ENCODE measurements around the gene TAOK1. TPM values are rescaled to one million over a fixed set of nuclear protein-coding genes. Genes with fewer than 3 reads are reported as not detected.

TAOK1 gene
- total RNA-seq, 1 donor from 2014 or later = 100 TPM

GRCh38 chr17:29378500-29378899, 11.7 kb upstream of the TAOK1 start:
- no peak overlapping the region for H3K4me3 Mint-ChIP-seq (ENCODE audit: unreplicated experiment)
- Histone ChIP-seq H3K9ac (ENCODE audit: low read length) (no peak overlapping the region), H4K20me1 (ENCODE audit: insufficient read depth, low read length) (no peaks in the 10 kb centered on the region), H3K27ac (ENCODE audit: low read depth, low read length) (no peak overlapping the region), H3K4me2 (ENCODE audit: low read length) (no peak overlapping the region), H3K79me2 (ENCODE audit: insufficient read depth, low read length) (no peaks in the 10 kb centered on the region), H3K36me3 (ENCODE audit: insufficient read depth, low read length) (no peaks in the 10 kb centered on the region), H3K27me3 (ENCODE audit: insufficient read depth, low read length) (no peaks in the 10 kb centered on the region), H3K4me3 (ENCODE audit: insufficient read depth, low read depth, low read length) (no peak overlapping the region), H2AFZ (ENCODE audit: low read depth, low read length) (no peak overlapping the region), H3K9me3 (ENCODE audit: insufficient read depth, low read depth, low read length) (no peaks in the 10 kb centered on the region), H3K4me1 (ENCODE audit: insufficient read depth, low read length) (peaks cover 9% of the 10 kb centered on the region)
- DNase-seq (ENCODE audit: low read depth) = no peak
- no peaks in the 10 kb centered on the region for H3K9me3 Mint-ChIP-seq (ENCODE audit: unreplicated experiment)
- peaks cover 1% of the 10 kb centered on the region for H3K27me3 Mint-ChIP-seq (ENCODE audit: low read depth, unreplicated experiment)
- no peak for TF ChIP-seq EZH2 (IDR thresholded peaks at IDR 0.05; ENCODE audit: insufficient read depth, low read length)
- TF ChIP-seq CTCF (IDR thresholded peaks at IDR 0.05; ENCODE audit: insufficient read depth, low read depth, low read length) = no peak
- no peaks in the 10 kb centered on the region for H3K36me3 Mint-ChIP-seq (ENCODE audit: low read depth, unreplicated experiment)
- FAIRE-seq = no peak
- H3K4me1 Mint-ChIP-seq (ENCODE audit: low read depth, unreplicated experiment) = peaks cover 18% of the 10 kb centered on the region
- no peak overlapping the region for H3K27ac Mint-ChIP-seq (ENCODE audit: unreplicated experiment)

GRCh38 chr17:29379084-29379991, 10.8 kb upstream of the TAOK1 start:
- no peaks in the 10 kb centered on the region for H3K79me2 ChIP-seq (ENCODE audit: insufficient read depth, low read length)
- H3K4me3 Mint-ChIP-seq (ENCODE audit: unreplicated experiment) = no peak overlapping the region
- TF ChIP-seq CTCF (IDR thresholded peaks at IDR 0.05; ENCODE audit: insufficient read depth, low read depth, low read length) = no peak
- TF ChIP-seq EZH2 (IDR thresholded peaks at IDR 0.05; ENCODE audit: insufficient read depth, low read length) = no peak
- peaks cover 18% of the 10 kb centered on the region for H3K4me1 Mint-ChIP-seq (ENCODE audit: low read depth, unreplicated experiment)
- H3K9ac ChIP-seq (ENCODE audit: low read length) = no peak overlapping the region
- no peak overlapping the region for H3K27ac Mint-ChIP-seq (ENCODE audit: unreplicated experiment)
- H3K36me3 ChIP-seq (ENCODE audit: insufficient read depth, low read length) = no peaks in the 10 kb centered on the region
- peaks cover 9% of the 10 kb centered on the region for H3K4me1 ChIP-seq (ENCODE audit: insufficient read depth, low read length)
- no peak overlapping the region for H2AFZ ChIP-seq (ENCODE audit: low read depth, low read length)
- H3K9me3 ChIP-seq (ENCODE audit: insufficient read depth, low read depth, low read length) = no peaks in the 10 kb centered on the region
- no peaks in the 10 kb centered on the region for H3K36me3 Mint-ChIP-seq (ENCODE audit: low read depth, unreplicated experiment)
- no peak overlapping the region for H3K4me3 ChIP-seq (ENCODE audit: insufficient read depth, low read depth, low read length)
- peaks cover 1% of the 10 kb centered on the region for H3K27me3 Mint-ChIP-seq (ENCODE audit: low read depth, unreplicated experiment)
- no peak for FAIRE-seq
- peak overlapping the region; percentile 9 for H3K4me2 ChIP-seq (ENCODE audit: low read length)
- H3K27me3 ChIP-seq (ENCODE audit: insufficient read depth, low read length) = no peaks in the 10 kb centered on the region
- no peak for DNase-seq (ENCODE audit: low read depth)
- H4K20me1 ChIP-seq (ENCODE audit: insufficient read depth, low read length) = no peaks in the 10 kb centered on the region
- no peak overlapping the region for H3K27ac ChIP-seq (ENCODE audit: low read depth, low read length)
- H3K9me3 Mint-ChIP-seq (ENCODE audit: unreplicated experiment) = no peaks in the 10 kb centered on the region

GRCh38 chr17:29383686-29384085, 6.5 kb upstream of the TAOK1 start:
- TF ChIP-seq EZH2 (IDR thresholded peaks at IDR 0.05; ENCODE audit: insufficient read depth, low read length) (no peak), CTCF (IDR thresholded peaks at IDR 0.05; ENCODE audit: insufficient read depth, low read depth, low read length) (no peak)
- no peaks in the 10 kb centered on the region for H3K9me3 ChIP-seq (ENCODE audit: insufficient read depth, low read depth, low read length)
- Mint-ChIP-seq H3K4me1 (ENCODE audit: low read depth, unreplicated experiment) (no peaks in the 10 kb centered on the region), H3K27ac (ENCODE audit: unreplicated experiment) (no peak overlapping the region), H3K36me3 (ENCODE audit: low read depth, unreplicated experiment) (no peaks in the 10 kb centered on the region), H3K4me3 (ENCODE audit: unreplicated experiment) (no peak overlapping the region), H3K9me3 (ENCODE audit: unreplicated experiment) (no peaks in the 10 kb centered on the region), H3K27me3 (ENCODE audit: low read depth, unreplicated experiment) (peaks cover 1% of the 10 kb centered on the region)
- H4K20me1 ChIP-seq (ENCODE audit: insufficient read depth, low read length) = no peaks in the 10 kb centered on the region
- DNase-seq (ENCODE audit: low read depth) (no peak), FAIRE-seq (no peak)
- no peak overlapping the region for H3K9ac ChIP-seq (ENCODE audit: low read length)
- no peaks in the 10 kb centered on the region for H3K4me1 ChIP-seq (ENCODE audit: insufficient read depth, low read length)
- H3K79me2 ChIP-seq (ENCODE audit: insufficient read depth, low read length) = no peaks in the 10 kb centered on the region
- H2AFZ ChIP-seq (ENCODE audit: low read depth, low read length) = no peak overlapping the region
- H3K36me3 ChIP-seq (ENCODE audit: insufficient read depth, low read length) = no peaks in the 10 kb centered on the region
- H3K4me2 ChIP-seq (ENCODE audit: low read length) = no peak overlapping the region
- H3K4me3 ChIP-seq (ENCODE audit: insufficient read depth, low read depth, low read length) = no peak overlapping the region
- no peak overlapping the region for H3K27ac ChIP-seq (ENCODE audit: low read depth, low read length)
- H3K27me3 ChIP-seq (ENCODE audit: insufficient read depth, low read length) = no peaks in the 10 kb centered on the region

Data from astrocyte (in vitro differentiated cells and primary cell).